ENCODE measurements around the gene FST. TPM values are rescaled to one million over a fixed set of nuclear protein-coding genes. Genes with fewer than 3 reads are reported as not detected.

FST gene
- total RNA-seq, 1 donor = 215 TPM

- Histone ChIP-seq H4K20me1 (ENCODE audit: insufficient read depth, low read length) (no peaks in the 10 kb centered on the region), H3K4me2 (ENCODE audit: insufficient read depth, low read length) (no peak overlapping the region), H3K4me3 (ENCODE audit: insufficient read depth, low read length) (no peak overlapping the region), H3K9me3 (ENCODE audit: low read depth, low read length) (no peaks in the 10 kb centered on the region), H2AFZ (ENCODE audit: low read length) (no peak overlapping the region), H3K27ac (ENCODE audit: low read depth, low read length) (no peak overlapping the region), H3K79me2 (ENCODE audit: insufficient read depth, low read length) (no peaks in the 10 kb centered on the region), H3K4me1 (ENCODE audit: insufficient read depth, low read length) (no peaks in the 10 kb centered on the region), H3K27me3 (ENCODE audit: insufficient read depth, low read length) (no peaks in the 10 kb centered on the region), H3K36me3 (ENCODE audit: insufficient read depth, low read length) (no peaks in the 10 kb centered on the region)
- TF ChIP-seq, protein P1, sequence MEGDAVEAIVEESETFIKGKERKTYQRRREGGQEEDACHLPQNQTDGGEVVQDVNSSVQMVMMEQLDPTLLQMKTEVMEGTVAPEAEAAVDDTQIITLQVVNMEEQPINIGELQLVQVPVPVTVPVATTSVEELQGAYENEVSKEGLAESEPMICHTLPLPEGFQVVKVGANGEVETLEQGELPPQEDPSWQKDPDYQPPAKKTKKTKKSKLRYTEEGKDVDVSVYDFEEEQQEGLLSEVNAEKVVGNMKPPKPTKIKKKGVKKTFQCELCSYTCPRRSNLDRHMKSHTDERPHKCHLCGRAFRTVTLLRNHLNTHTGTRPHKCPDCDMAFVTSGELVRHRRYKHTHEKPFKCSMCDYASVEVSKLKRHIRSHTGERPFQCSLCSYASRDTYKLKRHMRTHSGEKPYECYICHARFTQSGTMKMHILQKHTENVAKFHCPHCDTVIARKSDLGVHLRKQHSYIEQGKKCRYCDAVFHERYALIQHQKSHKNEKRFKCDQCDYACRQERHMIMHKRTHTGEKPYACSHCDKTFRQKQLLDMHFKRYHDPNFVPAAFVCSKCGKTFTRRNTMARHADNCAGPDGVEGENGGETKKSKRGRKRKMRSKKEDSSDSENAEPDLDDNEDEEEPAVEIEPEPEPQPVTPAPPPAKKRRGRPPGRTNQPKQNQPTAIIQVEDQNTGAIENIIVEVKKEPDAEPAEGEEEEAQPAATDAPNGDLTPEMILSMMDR (IDR thresholded peaks at IDR 0.05; ENCODE audit: extremely low read depth, low read depth, low read length) = no peak
- DNase-seq (ENCODE audit: insufficient read length, low spot score, missing footprints) = no peak
These were observed 5.1 kb upstream of the FST start for GRCh38 chr5:53475320-53475719.

GRCh38 chr5:53476019-53476418 lies 4.4 kb upstream of the FST start:
- Histone ChIP-seq H2AFZ (ENCODE audit: low read length) (no peak overlapping the region), H3K36me3 (ENCODE audit: insufficient read depth, low read length) (no peaks in the 10 kb centered on the region), H3K4me2 (ENCODE audit: insufficient read depth, low read length) (no peak overlapping the region), H3K27me3 (ENCODE audit: insufficient read depth, low read length) (no peaks in the 10 kb centered on the region), H3K9me3 (ENCODE audit: low read depth, low read length) (no peaks in the 10 kb centered on the region), H3K4me3 (ENCODE audit: insufficient read depth, low read length) (no peak overlapping the region), H3K27ac (ENCODE audit: low read depth, low read length) (no peak overlapping the region), H4K20me1 (ENCODE audit: insufficient read depth, low read length) (no peaks in the 10 kb centered on the region), H3K79me2 (ENCODE audit: insufficient read depth, low read length) (peaks cover 5% of the 10 kb centered on the region), H3K4me1 (ENCODE audit: insufficient read depth, low read length) (no peaks in the 10 kb centered on the region)
- DNase-seq (ENCODE audit: insufficient read length, low spot score, missing footprints) = no peak
- TF ChIP-seq, protein P1 (IDR thresholded peaks at IDR 0.05; ENCODE audit: extremely low read depth, low read depth, low read length) = no peak

DNA sequence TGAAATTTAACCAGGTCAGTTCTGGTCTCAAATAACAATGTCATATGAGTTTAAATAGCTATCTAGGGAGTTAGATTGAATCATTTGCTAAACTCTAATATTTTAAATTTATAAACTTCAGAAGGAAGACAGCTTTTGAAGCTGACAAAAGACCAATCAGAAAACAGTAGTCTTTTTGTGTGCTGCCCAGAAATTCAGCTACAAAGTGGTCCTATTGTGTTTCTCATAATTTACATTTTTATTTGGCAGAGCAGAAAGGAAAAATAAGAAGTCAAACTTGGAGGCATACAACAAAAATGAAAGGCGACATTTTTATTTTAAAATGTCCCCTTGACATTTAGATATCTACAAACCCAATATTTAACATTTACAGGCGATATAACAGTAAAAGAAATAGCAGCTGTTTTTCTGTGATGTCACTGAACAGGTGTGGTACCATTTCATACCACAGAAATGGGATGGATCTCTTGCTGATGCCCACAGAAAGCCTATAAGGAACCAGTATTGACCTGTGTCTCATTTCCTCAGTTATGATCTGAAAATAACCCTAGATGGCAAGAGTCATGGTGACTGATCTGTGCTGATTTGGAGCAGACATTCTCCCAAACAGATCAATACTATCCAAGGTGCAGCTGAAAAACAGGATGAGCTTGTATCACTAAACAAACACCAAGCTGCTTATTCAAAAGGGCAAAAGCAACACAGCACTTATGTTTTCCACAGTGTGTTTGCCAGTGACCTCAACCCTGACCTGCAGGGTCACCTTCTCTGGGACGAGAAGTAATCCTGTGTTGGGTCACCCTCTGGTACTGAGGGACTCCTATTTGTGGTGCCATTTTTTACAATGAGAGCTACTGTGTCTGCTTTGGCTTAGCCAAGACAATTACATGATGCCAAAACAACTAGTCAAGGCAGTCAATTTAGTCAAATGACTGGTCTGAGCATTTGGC lies 3.6 kb upstream of the FST start:
- Histone ChIP-seq H3K9me3 (ENCODE audit: low read depth, low read length) (no peaks in the 10 kb centered on the region), H3K27ac (ENCODE audit: low read depth, low read length) (no peak overlapping the region), H2AFZ (ENCODE audit: low read length) (no peak overlapping the region), H3K36me3 (ENCODE audit: insufficient read depth, low read length) (no peaks in the 10 kb centered on the region), H3K79me2 (ENCODE audit: insufficient read depth, low read length) (peaks cover 13% of the 10 kb centered on the region), H3K4me1 (ENCODE audit: insufficient read depth, low read length) (no peaks in the 10 kb centered on the region), H3K4me3 (ENCODE audit: insufficient read depth, low read length) (no peak overlapping the region), H3K4me2 (ENCODE audit: insufficient read depth, low read length) (no peak overlapping the region), H4K20me1 (ENCODE audit: insufficient read depth, low read length) (no peaks in the 10 kb centered on the region), H3K27me3 (ENCODE audit: insufficient read depth, low read length) (no peaks in the 10 kb centered on the region)
- no peak for DNase-seq (ENCODE audit: insufficient read length, low spot score, missing footprints)
- TF ChIP-seq, protein P1 (IDR thresholded peaks at IDR 0.05; ENCODE audit: extremely low read depth, low read depth, low read length) = no peak

- TF ChIP-seq, protein P1 (IDR thresholded peaks at IDR 0.05; ENCODE audit: extremely low read depth, low read depth, low read length) = peak; percentile 43
- peak overlapping the region; percentile 82 for H3K4me3 ChIP-seq (ENCODE audit: insufficient read depth, low read length)
These were observed 1.9 kb upstream of the FST start for GRCh38 chr5:53478411-53479044.

More at GRCh38 chr5:53478411-53479044, 1.9 kb upstream of the FST start:
- Histone ChIP-seq H3K79me2 (ENCODE audit: insufficient read depth, low read length) (peaks cover 30% of the 10 kb centered on the region), H3K9me3 (ENCODE audit: low read depth, low read length) (no peaks in the 10 kb centered on the region), H3K27me3 (ENCODE audit: insufficient read depth, low read length) (no peaks in the 10 kb centered on the region), H3K4me1 (ENCODE audit: insufficient read depth, low read length) (peaks cover 7% of the 10 kb centered on the region), H3K4me2 (ENCODE audit: insufficient read depth, low read length) (peak overlapping the region; percentile 94), H3K27ac (ENCODE audit: low read depth, low read length) (no peak overlapping the region), H2AFZ (ENCODE audit: low read length) (peak overlapping the region; percentile 82), H4K20me1 (ENCODE audit: insufficient read depth, low read length) (no peaks in the 10 kb centered on the region), H3K36me3 (ENCODE audit: insufficient read depth, low read length) (peaks cover 6% of the 10 kb centered on the region)
- DNase-seq (ENCODE audit: insufficient read length, low spot score, missing footprints) = peak; percentile 95
